ENCODE measurements around the gene FNBP1L. TPM values are rescaled to one million over a fixed set of nuclear protein-coding genes. Genes with fewer than 3 reads are reported as not detected.

Gene FNBP1L
- total and polyA plus RNA-seq, 12 donors: 10.7 to 41.4 (median 23.8) TPM

- Histone ChIP-seq H3K27me3 (no peaks in the 10 kb centered on the region), H3K9me3 (no peaks in the 10 kb centered on the region), H3K27ac (peak overlapping the region in 8 of 10 donors; percentile 7 to 75 (median 54)), H3K4me3 (peak overlapping the region in 5 of 10 donors; percentile 18 to 39 (median 31)), H3K4me1 (peaks cover 0 to 26% (median 12%) of the 10 kb centered on the region in 9 donors), H3K36me3 (no peaks in the 10 kb centered on the region)
- ATAC-seq: peak in 4 of 8 donors; percentile 14 to 65 (median 38)
- intact Hi-C loops (cut with DNase I): loop anchor here in 3 of 10 donors (5.0 to 10.0 kb wide), 3 partner anchors 100 to 110 kb away; no protein-coding TSS in a partner anchor
- WGBS, 2 donors: 35 to 42% methylated on average over 3 of the region's 3 CpGs
- DNase-seq: no peak
- no peak for TF ChIP-seq CTCF (IDR thresholded peaks at IDR 0.05)
These were observed 33.2 kb upstream of the FNBP1L start for GRCh38 chr1:93414749-93415148.

GRCh38 chr1:93415296-93415695, 32.6 kb upstream of the FNBP1L start:
- Histone ChIP-seq H3K9me3 (no peaks in the 10 kb centered on the region), H3K27ac (peak overlapping the region in 8 of 10 donors; percentile 7 to 75 (median 54)), H3K4me3 (peak overlapping the region in 5 of 10 donors; percentile 18 to 39 (median 31)), H3K27me3 (no peaks in the 10 kb centered on the region), H3K4me1 (peaks cover 0 to 26% (median 12%) of the 10 kb centered on the region in 9 donors), H3K36me3 (no peaks in the 10 kb centered on the region)
- no peak for DNase-seq
- ATAC-seq: peak in 1 of 8 donors; percentile 14
- WGBS, 2 donors: 77 to 81% methylated on average over 3 of the region's 3 CpGs
- no peak for TF ChIP-seq CTCF (IDR thresholded peaks at IDR 0.05)
- intact Hi-C loops (cut with DNase I): loop anchor here in 3 of 10 donors (5.0 to 10.0 kb wide), 3 partner anchors 100 to 110 kb away; no protein-coding TSS in a partner anchor

DNA sequence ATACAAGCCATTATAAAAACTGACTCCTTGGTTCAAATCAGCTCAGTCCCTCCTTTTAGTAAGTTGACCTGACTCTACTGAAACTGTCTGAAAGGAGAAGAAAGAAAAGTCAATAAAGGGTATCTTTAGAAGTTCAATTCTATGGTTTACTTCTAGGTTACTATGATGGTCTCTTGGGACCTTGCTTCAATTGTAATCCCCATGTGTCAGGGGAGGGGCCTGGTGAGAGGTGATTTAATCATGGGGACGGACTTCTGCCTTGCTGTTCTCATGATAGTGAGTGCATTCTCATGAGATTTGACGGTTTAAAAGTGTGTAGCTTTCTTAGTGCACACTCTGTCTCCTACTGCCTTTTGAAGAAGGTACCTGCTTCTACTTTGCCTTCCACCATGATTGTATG, 31.7 kb upstream of the FNBP1L start:
- DNase-seq: no peak
- Histone ChIP-seq H3K9me3 (no peaks in the 10 kb centered on the region), H3K36me3 (no peaks in the 10 kb centered on the region), H3K27me3 (no peaks in the 10 kb centered on the region), H3K4me3 (no peak overlapping the region), H3K27ac (no peak overlapping the region), H3K4me1 (peaks cover 0 to 26% (median 12%) of the 10 kb centered on the region in 9 donors)
- 85 to 86% methylated on average over 2 of the region's 2 CpGs for WGBS, 2 donors
- no peak for TF ChIP-seq CTCF (IDR thresholded peaks at IDR 0.05)
- ATAC-seq: no peak
- intact Hi-C loops (cut with DNase I): loop anchor here in 3 of 10 donors (5.0 to 10.0 kb wide), 3 partner anchors 101 to 111 kb away; no protein-coding TSS in a partner anchor

DNA sequence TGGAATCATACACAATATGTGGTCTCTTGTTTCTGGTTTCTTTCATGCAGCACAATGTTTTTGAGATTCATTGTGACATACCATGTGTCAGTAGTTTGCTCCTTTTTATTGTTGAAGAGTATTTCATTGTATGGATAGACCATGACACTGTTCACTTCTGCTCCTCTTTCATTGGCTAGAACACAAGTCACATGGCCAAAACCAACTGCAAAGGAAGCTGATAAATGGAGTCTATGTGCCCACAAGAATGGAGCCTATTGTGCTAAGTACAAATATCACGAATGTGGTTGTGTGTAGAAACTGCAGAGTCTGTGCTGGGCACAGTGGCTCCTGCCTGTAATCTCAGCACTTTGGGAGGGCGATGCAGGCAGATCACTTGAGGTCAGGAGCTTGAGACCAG, 28.6 kb upstream of the FNBP1L start:
- peaks cover 0 to 19% (median 11%) of the 10 kb centered on the region in 9 donors for H3K4me1 ChIP-seq
- DNase-seq (no peak), ATAC-seq (no peak)
- no peak overlapping the region for H3K4me3 ChIP-seq
- H3K27ac ChIP-seq: no peak overlapping the region
- no peaks in the 10 kb centered on the region for H3K27me3 ChIP-seq
- H3K9me3 ChIP-seq: no peaks in the 10 kb centered on the region
- intact Hi-C loops (cut with DNase I): loop anchor here in 3 of 10 donors (5.0 to 10.0 kb wide), 3 partner anchors 105 to 115 kb away; no protein-coding TSS in a partner anchor
- WGBS, 2 donors: 90% methylated on average over 2 of the region's 2 CpGs
- no peaks in the 10 kb centered on the region for H3K36me3 ChIP-seq
- no peak for TF ChIP-seq CTCF (IDR thresholded peaks at IDR 0.05)
